Endothelial cell of hepatic sinusoid (primary cell): ENCODE data around the gene CGB3.
"Not testable (repeated sequence)": the region's sequence is repeated elsewhere in the genome, so short reads cannot be mapped to it uniquely, and the experiment has no call there.

Experiments used
- in situ Hi-C: cut with HindIII; loops from 2 replicates; pipeline ENCODE4 v1.10.0; 2017; ENCODE audit warnings: low sequenced_read_pairs

CGB3 gene

GRCh38 chr19:49042666-49043065 is 18.5 kb upstream of the CGB3 start:
- in situ Hi-C loops, result not testable (repeated sequence)

- in situ Hi-C loops, result no loop called here
These were observed 18.0 kb upstream of the CGB3 start for GRCh38 chr19:49042177-49042576.

GRCh38 chr19:49039736-49040135 is 15.6 kb upstream of the CGB3 start:
- in situ Hi-C loops, result not testable (repeated sequence)

- in situ Hi-C loops, result not testable (repeated sequence)
These were observed 14.6 kb upstream of the CGB3 start for GRCh38 chr19:49038557-49039276.

GRCh38 chr19:49038111-49038510 is 14.0 kb upstream of the CGB3 start:
- in situ Hi-C loops, result not testable (repeated sequence)

- in situ Hi-C loops, result not testable (repeated sequence)
These were observed 12.7 kb upstream of the CGB3 start, which contains the start of gene CGB1 for GRCh38 chr19:49036815-49037214. Gene CGB1, minus strand, starts transcription at chr19:49036895. Its CDS starts 184 bp downstream, at chr19:49036711.

- in situ Hi-C loops, result not testable (repeated sequence)
These were observed 7.6 kb upstream of the CGB3 start, which contains the start of gene CGB2 for GRCh38 chr19:49031642-49032301. Gene CGB2, plus strand, starts transcription at chr19:49031890. Its CDS starts 206 bp downstream, at chr19:49032096.

- in situ Hi-C loops, result not testable (repeated sequence)
These were observed 6.2 kb upstream of the CGB3 start for GRCh38 chr19:49030323-49030722.

- in situ Hi-C loops, result not testable (repeated sequence)
These were observed 5.6 kb upstream of the CGB3 start for GRCh38 chr19:49029749-49030148.

GRCh38 chr19:49028686-49029085 is 4.6 kb upstream of the CGB3 start:
- in situ Hi-C loops, result not testable (repeated sequence)

- in situ Hi-C loops, result not testable (repeated sequence)
These were observed 1.5 kb upstream of the CGB3 start for GRCh38 chr19:49025599-49025998.

- in situ Hi-C loops, result not testable (repeated sequence)
These were observed 955 bp upstream of the CGB3 start for GRCh38 chr19:49025088-49025487.

- in situ Hi-C loops, result no loop called here
These were observed 2.0 kb downstream of the CGB3 start for GRCh38 chr19:49022116-49022515.

- in situ Hi-C loops, result no loop called here
These were observed 2.9 kb downstream of the CGB3 start for GRCh38 chr19:49020931-49021895.

- in situ Hi-C loops, result no loop called here
These were observed 3.8 kb downstream of the CGB3 start for GRCh38 chr19:49020342-49020741.

GRCh38 chr19:49019242-49019932 is 4.7 kb downstream of the CGB3 start:
- in situ Hi-C loops, result no loop called here

GRCh38 chr19:49018388-49019241 is 5.5 kb downstream of the CGB3 start:
- in situ Hi-C loops, result not testable (repeated sequence)

GRCh38 chr19:49017666-49018351 is 6.3 kb downstream of the CGB3 start:
- in situ Hi-C loops, result no loop called here
